Activated T-cell treated with anti-CD3 and anti-CD28 coated beads for 24 hours (primary cell): ENCODE measurements around the gene CACNA1I.

Source experiments
- DNase-seq: peaks from one replicate; pipeline ENCODE4 v3.0.0-alpha.2; 2020; ENCODE audit warnings: low read depth

CACNA1I gene

DNA sequence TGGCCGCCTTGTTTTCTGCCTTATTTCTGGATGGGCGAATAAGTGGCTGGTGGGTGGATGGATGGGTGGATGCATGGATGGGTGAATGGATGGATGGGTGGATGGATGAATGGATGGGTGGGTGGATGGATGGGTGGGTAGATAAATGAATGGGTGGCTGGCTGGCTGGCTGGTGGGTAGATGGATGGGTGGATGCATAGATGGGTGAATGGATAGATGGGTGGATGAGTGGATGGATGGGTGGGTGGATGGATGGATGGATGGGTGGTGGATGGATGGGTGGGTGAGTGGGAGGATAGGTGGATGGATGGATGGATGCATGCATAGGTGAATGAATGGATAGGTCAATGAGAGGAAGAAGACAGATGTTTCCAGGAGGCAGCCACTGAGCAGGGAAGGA, 98.9 kb downstream of the CACNA1I start:
- DNase-seq: no peak

DNA sequence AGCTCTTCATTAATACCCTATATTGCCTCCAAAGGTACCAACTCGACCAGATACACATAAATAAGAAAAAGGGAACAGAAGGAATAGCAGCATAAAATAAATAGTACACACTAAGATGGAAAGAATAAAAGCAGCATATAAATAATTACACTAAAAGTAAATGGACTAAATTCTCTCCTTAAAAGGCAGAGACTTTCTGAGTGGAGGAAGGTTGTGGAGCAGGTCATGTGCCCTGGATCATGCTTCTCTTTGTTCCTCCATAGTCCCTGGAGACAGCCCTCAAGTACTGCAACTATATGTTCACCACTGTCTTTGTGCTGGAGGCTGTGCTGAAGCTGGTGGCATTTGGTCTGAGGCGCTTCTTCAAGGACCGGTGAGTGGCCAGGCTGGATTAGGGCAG, 101.4 kb downstream of the CACNA1I start:
- no peak for DNase-seq

DNA sequence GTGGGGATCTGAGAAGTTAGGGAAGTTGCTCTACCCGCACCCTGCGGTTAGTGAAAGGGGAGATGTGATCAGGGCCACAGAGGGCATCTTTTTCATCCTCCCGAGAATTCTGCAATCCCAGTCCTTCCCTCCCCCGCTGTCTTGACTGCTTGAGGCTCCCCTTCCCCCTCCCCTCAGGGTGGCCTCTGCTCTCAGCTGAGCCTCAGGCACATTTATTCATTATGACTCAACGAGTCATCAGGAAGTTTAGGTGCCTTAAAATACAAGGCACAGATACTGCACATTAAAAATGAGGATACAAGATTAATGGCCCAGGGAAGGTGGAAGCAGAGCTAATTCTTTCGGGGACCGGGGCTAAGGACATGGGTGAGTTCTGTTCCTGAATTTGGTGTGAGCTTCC, 104.0 kb downstream of the CACNA1I start:
- DNase-seq: no peak

DNA sequence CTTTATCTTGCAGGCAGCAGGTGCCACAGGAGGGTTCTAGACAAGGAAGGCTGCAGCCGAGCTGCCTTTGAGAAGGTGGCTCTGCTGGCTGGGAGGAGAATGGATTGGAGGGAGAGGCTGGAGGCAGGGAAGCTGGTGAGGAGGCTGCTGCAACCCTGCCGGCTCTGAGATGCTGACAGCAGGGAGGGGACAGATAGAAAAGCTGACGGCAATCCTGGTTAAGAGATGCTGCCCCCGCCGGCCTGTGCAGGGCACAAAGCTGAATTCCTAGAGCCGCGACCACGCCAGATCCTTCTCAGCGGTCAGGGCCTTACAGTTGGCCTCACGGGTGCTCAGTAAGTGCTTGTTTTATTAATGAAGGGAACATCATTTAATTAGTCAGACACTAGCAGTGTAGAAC, 105.4 kb downstream of the CACNA1I start:
- DNase-seq: no peak

DNA sequence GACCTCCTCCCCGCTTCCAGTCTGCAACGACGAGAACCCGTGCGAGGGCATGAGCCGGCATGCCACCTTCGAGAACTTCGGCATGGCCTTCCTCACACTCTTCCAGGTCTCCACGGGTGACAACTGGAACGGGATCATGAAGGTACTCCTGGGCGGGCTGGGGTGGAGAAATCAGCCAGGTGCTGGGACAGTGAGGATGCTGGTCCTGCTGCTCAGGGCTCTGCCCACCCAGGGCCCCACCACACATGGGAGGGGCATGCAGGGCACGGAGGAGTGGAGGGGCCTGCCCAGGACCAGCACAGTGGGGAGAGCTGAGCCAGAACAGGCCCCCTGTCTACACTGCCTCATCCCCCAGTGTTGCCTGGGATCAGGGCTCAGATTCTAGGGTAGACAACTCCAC, 107.4 kb downstream of the CACNA1I start:
- DNase-seq: no peak

DNA sequence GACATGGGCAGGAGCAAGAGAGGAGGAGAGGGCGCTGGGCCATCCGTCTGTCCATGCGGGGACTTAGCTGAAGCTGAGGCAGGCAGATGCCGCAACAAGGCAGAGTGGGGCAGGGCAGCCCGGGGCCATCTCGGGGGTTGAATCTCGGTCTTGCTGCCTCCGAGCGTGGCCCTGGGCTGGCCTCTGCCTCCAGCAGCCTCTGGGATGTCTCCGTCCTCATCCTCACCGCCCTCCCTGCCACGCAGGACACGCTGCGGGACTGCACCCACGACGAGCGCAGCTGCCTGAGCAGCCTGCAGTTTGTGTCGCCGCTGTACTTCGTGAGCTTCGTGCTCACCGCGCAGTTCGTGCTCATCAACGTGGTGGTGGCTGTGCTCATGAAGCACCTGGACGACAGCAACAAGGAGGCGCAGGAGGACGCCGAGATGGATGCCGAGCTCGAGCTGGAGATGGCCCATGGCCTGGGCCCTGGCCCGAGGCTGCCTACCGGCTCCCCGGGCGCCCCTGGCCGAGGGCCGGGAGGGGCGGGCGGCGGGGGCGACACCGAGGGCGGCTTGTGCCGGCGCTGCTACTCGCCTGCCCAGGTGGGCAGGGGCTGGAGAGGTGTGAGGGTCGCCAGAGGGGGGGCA, 108.4 kb downstream of the CACNA1I start:
- no peak for DNase-seq

DNA sequence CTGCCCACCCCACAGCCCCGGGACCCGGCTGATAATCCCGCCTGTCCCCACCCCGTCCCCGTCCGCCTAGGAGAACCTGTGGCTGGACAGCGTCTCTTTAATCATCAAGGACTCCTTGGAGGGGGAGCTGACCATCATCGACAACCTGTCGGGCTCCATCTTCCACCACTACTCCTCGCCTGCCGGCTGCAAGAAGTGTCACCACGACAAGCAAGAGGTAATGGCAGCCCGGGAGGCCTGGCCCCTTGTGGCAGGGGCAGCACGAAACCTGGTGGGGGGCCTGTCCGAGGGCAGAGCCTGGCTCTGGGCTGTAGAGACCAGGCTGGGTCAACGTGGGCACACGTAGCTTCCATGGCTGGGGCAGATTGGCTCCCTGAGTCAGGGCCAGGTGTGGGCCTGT, 109.1 kb downstream of the CACNA1I start:
- DNase-seq: no peak

DNA sequence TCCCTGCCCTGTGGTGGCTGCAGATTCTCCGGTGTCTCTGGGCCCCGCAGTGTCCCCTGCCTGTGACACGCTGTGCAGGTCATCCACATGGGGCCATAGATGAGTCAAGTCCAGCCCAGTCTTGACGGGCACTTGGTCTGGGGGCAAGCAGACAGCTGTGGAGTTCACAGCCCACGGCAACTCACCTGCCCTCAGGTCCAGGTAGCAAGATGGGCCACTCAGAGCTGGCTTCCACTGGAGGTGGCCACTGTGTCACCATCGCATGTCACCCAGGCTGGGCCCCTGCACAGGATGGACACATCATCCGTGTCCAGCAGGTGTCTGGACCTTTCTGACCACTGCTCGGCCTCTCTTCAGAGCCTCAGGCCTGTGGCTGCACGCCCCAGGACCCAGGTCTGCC, 109.9 kb downstream of the CACNA1I start:
- no peak for DNase-seq

DNA sequence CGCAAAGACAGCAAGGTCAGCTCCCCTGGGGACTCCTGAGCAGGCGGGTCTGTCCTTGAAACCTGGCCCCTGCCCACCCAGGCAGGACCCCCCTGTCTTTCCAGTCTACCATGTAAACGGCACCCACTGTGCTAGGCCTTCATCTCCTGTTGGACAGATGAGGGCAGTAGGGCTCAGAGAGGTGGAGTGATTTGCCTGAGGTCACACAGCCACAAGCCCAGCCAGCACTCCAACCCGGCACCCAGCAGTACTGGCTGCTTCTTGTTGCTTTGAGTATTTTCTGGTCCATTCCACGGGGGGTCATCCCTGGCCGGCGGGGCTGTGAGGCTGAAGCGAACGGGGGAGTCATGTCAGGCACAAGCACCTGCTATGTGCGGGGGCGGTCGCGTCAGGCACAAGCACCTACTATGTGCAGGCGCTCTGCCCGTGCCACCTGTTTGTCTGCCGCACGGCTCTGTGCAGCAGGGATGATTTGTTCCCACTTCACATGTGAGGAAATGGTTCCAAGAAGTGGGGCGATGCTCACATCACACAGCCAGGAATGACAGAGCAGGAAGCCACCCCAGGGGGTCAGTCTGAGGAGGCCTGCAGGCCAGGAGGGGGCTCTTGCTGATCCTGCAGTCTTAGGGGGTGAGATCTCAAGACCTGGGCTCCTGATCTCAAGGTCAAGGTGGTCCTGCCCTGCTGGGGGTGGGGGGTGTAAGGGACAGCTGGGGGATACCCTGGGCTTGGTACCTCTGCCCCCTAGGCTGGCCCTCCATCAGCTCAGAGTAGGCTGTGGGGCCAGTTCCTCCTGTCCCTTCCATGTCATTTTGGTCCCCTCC, 110.7 kb downstream of the CACNA1I start:
- DNase-seq: no peak

DNA sequence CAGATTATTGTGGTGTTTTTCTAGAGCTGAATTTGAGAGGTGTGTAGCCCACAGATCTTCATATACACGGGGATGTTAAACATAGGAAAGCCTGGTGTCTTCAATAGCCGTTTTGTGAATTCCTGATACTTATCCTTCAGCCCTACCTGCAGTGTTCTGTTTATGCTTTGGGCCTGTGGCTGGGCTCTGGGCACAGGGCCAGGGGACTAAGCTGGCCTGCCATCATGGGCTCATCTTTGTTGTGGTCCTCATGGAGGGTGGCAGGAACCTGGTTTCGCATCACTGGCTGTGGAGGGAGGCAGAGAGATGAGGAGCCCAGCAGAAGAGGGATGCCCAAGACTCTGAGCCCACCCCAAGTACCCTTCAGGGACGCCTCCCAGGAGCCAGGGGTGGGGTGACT, 112.4 kb downstream of the CACNA1I start:
- no peak for DNase-seq

DNA sequence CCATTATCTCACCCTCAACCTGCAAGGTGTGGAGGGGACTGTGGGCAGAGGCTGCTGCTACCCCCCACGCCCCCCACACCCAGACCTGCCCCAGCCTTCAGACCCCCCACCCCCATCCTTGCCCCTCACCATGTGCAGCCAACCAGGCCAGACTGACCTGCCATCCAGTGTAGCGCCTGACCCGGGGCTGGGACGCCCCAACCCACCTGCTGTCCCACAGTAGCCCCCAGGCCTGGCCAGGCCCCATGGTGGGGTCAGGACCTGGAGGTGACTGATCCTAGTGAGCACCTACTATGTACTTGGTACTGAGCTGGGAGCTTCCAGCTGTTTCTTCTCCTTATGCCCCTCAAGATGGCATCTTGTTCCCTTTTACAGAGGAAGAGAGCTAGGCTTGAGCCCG, 113.1 kb downstream of the CACNA1I start:
- no peak for DNase-seq

DNA sequence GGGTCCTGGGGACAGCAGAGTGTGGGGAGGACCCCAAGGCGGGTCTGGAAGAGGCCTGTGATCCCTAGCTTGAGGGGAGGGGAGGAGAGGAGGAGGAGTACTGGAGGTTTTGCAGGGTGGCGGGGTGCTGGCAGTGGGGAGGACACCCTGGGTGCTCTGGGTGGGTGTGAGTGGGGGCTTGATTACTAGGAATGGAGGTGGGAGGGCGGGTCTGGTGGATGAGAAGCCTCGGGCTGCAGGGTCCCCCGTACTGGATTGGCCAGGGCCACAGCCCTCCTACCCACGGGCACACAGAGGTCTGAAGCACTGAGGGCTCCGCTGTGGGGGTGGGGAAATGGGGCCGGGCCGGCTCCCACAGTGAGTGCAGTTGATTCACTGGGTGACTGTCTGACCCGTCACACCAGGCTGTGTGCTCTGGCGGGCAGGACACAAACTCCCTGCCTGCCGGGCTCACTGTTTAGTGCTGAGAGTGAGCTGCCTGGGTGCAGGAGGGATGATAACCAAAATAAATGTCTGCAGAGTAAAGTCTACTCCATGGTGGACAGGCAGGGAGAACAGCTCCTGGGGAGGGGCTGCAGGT, 114.2 kb downstream of the CACNA1I start:
- DNase-seq: no peak

DNA sequence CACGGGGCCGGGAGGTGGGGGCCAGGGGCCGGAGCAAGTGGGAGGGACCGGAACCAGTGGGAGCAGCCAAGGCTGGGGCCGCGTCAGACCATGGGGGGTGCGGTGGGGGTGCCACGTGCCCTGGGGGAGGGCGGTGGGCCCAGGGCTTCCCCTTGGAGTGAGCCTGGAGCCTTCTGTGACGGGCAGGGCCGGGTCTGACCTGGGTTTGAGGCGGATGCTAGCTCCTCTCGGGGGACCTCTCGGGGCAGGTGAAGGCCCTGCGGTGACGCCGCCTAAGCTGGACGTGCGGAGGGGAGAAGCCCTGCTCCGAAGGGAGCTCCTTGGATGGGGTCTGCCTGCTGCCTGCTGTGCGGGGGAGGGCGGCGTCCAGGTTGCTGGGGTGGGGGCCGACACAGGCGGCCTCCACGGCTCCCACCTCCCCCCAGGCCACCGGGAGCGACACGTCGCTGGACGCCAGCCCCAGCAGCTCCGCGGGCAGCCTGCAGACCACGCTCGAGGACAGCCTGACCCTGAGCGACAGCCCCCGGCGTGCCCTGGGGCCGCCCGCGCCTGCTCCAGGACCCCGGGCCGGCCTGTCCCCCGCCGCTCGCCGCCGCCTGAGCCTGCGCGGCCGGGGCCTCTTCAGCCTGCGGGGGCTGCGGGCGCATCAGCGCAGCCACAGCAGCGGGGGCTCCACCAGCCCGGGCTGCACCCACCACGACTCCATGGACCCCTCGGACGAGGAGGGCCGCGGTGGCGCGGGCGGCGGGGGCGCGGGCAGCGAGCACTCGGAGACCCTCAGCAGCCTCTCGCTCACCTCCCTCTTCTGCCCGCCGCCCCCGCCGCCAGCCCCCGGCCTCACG, 115.0 kb downstream of the CACNA1I start:
- no peak for DNase-seq

DNA sequence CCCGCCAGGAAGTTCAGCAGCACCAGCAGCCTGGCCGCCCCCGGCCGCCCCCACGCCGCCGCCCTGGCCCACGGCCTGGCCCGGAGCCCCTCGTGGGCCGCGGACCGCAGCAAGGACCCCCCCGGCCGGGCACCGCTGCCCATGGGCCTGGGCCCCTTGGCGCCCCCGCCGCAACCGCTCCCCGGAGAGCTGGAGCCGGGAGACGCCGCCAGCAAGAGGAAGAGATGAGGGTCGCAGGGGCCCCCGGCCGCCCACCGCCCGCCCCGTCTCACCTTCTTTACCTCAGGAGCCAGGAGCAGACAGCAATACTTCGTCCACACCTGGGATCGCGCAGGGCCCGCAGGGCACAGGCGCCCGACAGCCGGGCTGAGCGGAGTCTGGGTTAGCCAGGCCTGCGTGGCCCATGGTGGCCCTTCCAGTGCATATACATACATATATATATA, 115.6 kb downstream of the CACNA1I start:
- no peak for DNase-seq

DNA sequence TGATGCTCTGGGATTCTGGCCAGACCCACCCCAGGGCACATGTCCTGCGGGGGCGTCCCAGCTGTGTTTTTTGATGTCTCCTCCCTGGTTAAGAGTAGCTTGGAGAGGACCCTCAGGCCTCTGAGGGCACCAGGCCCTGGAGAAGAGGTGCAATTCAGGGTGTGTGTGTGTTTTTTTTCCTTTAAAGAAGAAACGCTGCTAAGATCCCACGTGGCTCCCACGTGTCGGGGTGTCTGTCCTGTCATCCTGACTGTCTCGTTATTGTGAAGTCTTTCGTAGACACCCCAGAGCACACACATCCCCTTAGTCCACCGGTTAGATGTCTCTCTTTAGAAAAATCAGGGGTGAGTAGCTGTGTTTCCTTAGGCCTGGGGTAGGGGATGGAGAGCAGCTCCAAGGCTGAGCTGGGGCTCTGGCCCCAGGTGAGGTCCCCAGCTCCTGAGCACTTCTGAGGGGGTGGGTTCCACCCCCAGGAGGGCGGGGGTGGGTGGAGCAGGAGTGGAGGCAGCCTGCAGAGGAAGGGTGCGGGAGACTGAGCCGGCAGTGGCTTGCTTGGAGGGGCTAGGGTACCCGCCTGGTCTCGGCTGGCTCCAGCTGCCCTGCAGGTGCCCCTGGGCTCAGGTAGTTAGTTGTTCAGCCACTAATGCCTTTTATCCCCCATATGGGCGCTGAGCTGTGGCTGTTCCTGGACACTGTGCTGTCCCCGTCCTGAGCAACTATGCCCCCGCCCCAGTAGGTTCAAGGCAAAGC, 116.4 kb downstream of the CACNA1I start:
- DNase-seq: no peak

DNA sequence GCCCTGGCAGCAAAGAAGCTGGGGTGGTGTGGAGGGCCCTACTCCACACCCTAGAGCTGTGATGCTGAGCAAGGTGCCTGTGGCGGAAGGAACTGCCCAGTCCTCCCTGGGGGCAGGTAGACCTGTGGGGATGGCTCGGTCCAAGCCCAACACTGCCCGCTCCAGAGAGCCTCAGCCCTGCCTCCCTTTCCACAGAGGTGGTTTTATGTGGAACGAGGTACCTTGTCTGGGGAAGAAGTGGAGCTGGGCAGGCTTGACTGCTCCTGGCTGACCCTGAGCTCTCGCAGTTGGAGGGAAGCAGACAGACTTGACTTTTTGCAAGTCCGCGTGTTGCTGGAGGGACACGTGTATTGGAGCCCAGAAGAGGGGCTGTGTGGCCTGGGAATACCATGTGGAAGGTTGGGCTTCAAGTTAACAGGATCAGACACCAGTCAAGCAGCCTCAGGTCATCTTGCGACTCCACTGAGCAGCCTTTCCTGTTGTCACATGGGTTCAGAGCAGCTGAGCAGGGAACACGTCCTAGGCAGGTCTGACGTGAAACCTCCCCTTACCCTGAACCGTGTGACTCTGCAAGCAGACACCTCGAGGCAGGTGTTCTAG, 117.7 kb downstream of the CACNA1I start:
- DNase-seq: no peak

DNA sequence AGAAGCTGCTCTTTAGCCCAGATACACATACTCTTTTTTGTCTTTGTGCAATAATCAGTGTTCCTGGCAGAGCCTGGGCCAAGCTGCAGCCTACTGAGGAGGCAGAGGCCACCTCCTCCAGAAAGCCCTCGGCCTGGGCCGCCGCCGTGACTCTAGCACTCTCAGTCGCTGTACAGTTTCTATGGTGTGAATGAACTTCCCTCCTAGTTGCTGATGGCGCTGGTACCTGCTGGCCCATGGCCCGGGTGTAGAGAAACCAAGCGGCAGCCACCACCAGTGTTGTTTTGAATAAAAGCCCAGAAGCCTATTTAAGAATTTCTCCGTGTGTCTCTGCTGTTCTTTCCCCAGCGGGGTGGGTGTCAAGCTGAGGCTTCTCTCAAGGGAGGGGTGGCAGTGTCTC, 118.9 kb downstream of the CACNA1I start:
- DNase-seq: no peak

DNA sequence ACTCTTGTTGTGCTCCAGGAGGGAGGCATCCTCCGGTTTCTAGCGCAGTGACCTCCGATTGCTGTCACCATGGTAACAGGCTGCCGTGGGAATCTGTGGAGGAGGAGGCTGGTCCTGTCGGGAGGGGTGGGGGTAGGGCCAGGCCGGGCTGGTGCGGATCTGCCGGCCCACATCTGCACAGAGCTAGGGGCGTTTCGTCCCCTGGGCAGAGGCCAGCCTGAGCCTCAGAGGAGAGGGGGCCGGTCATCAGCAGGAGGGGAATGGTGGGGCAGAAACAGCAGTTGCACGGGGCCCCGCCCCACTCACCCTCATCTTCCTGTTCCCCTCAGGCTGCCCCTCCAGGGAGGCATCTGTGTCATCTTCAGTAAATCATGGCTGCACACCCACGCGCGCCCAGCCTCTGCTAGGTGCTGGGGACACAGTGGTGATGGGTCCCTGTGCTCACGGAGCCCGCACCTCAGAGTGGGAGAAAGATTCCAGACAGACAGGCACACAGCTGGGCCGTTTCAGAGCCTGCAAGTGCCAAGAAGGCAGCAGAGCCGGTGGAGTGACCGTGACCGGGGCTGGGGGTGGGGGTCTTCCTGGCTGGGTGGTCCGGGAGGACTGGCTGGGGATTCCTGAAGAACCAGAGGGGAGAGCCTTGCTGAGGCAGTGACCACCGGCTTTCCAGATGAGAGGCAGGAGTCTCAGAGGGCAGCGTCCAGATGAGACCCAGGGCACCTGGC, 120.5 kb downstream of the CACNA1I start:
- peak; percentile 6 for DNase-seq

DNA sequence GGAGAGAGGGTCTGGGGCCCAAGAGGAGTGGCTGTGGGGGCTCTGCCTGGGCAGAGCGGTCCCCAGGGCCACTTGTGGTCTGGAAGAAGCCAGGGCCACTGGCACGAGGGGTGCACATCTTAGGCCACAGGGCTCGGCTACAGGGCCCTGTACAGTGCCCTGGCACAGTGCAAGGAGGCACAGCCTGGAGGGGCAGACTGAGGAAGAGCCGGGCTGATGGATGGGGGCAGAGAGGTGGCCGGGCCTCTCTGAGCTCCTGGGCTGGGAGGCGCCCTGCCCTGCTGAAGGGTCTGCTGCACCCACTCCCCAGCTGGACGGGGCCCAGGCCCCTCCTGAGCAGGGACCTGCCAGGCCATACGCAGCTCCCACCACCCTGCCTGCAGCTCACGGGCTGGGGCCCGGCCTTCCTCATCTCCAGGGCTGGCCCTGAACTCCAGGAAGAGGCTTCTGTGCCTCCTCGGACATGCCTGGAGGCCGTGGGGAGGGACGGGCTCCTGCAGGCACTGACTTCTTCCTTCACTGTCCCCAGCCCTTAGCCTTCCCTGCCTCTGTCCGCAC, 123.5 kb downstream of the CACNA1I start:
- DNase-seq: no peak

DNA sequence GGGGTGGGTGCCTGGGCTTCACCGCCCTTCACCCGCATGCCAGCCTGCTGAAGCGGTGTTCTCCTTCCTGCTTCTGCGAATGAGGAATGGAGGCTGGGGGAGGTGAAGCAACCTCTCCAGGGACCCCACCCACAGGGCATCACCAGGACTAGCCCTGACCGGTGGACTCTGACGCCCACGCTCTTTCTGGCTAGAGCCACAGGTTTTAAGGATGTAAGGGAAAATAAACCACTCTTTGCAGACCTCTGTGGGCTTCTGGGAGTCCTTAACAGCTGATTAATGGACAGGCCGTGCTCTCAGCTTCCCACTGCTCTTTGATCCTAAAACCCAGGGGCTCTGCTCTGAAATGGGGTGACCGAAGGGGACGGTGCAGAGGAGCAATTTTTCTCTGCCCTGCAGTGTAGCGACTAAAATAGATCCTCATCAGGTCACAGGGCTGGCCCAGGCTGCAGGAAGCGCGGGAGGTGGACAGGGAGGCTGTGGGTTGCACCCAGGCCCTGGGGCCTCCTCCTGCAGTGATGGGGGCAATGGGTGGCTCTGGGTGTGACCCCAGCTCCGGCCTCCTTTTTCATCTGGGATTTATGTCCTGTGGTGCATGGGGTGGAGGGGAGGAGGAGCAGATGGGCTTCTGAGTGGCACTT, 127.4 kb downstream of the CACNA1I start:
- DNase-seq: no peak
